HepG2 (cell line): ENCODE data around the gene PCIF1. TPM values are rescaled to one million over a fixed set of nuclear protein-coding genes. Genes with fewer than 3 reads are reported as not detected.

Experiments used
- CBX5 ChIP-seq: sonication (generic); formaldehyde crosslinking; IDR thresholded peaks from 2 replicates; pipeline ENCODE4 v1.4.0; 2020; ENCODE audit warnings: missing genetic modification reagents, borderline replicate concordance
- HOXD1 ChIP-seq: sonication (generic); formaldehyde crosslinking; IDR thresholded peaks from 2 replicates; pipeline ENCODE4 v1.5.0; 2020; ENCODE audit warnings: missing genetic modification reagents
- JUND ChIP-seq: sonication (generic); formaldehyde crosslinking; IDR thresholded peaks from 2 replicates; pipeline ENCODE4 v1.8.0; 2022; ENCODE audit warnings: mild to moderate bottlenecking, missing genetic modification reagents
- MEF2D ChIP-seq: sonication (generic); formaldehyde crosslinking; IDR thresholded peaks from 2 replicates; pipeline ENCODE4 v1.5.1; 2020; ENCODE audit warnings: mild to moderate bottlenecking, missing genetic modification reagents
- NKX3-1 ChIP-seq: sonication (generic); formaldehyde crosslinking; IDR thresholded peaks from 2 replicates; pipeline ENCODE4 v1.5.0; 2020; ENCODE audit warnings: missing genetic modification reagents
- PATZ1 ChIP-seq: sonication (generic); formaldehyde crosslinking; IDR thresholded peaks from 2 replicates; pipeline ENCODE4 v1.4.0; 2020; ENCODE audit warnings: missing genetic modification reagents
- RFXAP ChIP-seq: sonication (generic); formaldehyde crosslinking; IDR thresholded peaks from 2 replicates; pipeline ENCODE4 v1.4.0; 2020; ENCODE audit warnings: missing genetic modification reagents, borderline replicate concordance
- SUZ12 ChIP-seq: fragments of 150-350 bp; IDR thresholded peaks from 2 replicates; pipeline ENCODE4 v1.6.1; 2014; ENCODE audit warnings: low read depth, low read length
- TBX3 ChIP-seq: fragments of 450-650 bp; IDR thresholded peaks from 2 replicates; pipeline ENCODE4 v1.6.1; 2017; ENCODE audit warnings: antibody characterized with exemption, mild to moderate bottlenecking, inconsistent platforms, borderline replicate concordance
- XBP1 ChIP-seq: sonication (generic); formaldehyde crosslinking; IDR thresholded peaks from 2 replicates; pipeline ENCODE4 v1.5.0; 2020; ENCODE audit warnings: missing genetic modification reagents
- ZKSCAN8 ChIP-seq: IDR thresholded peaks from 2 replicates; pipeline ENCODE4 v1.6.1; 2016; ENCODE audit warnings: borderline replicate concordance, missing genetic modification reagents, missing compliant biosample characterization
- ZNF362 ChIP-seq: sonication (generic); formaldehyde crosslinking; IDR thresholded peaks from 2 replicates; pipeline ENCODE4 v1.4.0; 2020; ENCODE audit warnings: missing genetic modification reagents, mild to moderate bottlenecking, borderline replicate concordance
- ZNF460 ChIP-seq: sonication (generic); formaldehyde crosslinking; IDR thresholded peaks from 2 replicates; pipeline ENCODE4 v1.5.1; 2020; ENCODE audit warnings: missing genetic modification reagents, mild to moderate bottlenecking, borderline replicate concordance
- polyA plus RNA-seq, 8 experiments: library from polyadenylated mRNA; depleted of rRNA in 3 of 8; stranded (reverse) in 7 of 8; unstranded in 1 of 8; fragments of >200 nt; fragmentation: Illumina TruSeq in 4 of 8; extraction: Trizol in 4 of 8; gene quantifications; 2 replicates each; pipeline versions ENCODE4 v1.2.1 to v1.2.3, GENCODE V29; 2011 to 2016; ENCODE audit warnings: low read depth in 4 of 8, missing spikeins in 1 of 8, mixed read lengths in 1 of 8; ENCODE audit not compliant: insufficient read depth in 1 of 8
- total RNA-seq, 5 experiments: library from RNA; depleted of rRNA; stranded (reverse); fragments of >200 nt; fragmentation: Illumina TruSeq; extraction: Trizol; gene quantifications; 2 replicates each; pipeline ENCODE4 v1.2.3, GENCODE V29; 2016; ENCODE audit warnings: low read depth in 1 of 5
- TF ChIP-seq, protein P1 (sequence below): sonication (generic); formaldehyde crosslinking; IDR thresholded peaks from 2 replicates; pipeline ENCODE4 v1.4.0; 2020; ENCODE audit warnings: mild to moderate bottlenecking, missing genetic modification reagents
- TF ChIP-seq, protein P2 (sequence below): IDR thresholded peaks from 2 replicates; pipeline ENCODE4 v1.6.1; 2016; ENCODE audit warnings: missing biosample characterization, missing genetic modification reagents, low read depth

PCIF1 gene
- total and polyA plus RNA-seq, 2 of the 13 experiments (the other 11 are each of a cell fraction or from before 2014, with no cell fraction given): 20.9 to 24.4 TPM

- TF ChIP-seq, protein P1, sequence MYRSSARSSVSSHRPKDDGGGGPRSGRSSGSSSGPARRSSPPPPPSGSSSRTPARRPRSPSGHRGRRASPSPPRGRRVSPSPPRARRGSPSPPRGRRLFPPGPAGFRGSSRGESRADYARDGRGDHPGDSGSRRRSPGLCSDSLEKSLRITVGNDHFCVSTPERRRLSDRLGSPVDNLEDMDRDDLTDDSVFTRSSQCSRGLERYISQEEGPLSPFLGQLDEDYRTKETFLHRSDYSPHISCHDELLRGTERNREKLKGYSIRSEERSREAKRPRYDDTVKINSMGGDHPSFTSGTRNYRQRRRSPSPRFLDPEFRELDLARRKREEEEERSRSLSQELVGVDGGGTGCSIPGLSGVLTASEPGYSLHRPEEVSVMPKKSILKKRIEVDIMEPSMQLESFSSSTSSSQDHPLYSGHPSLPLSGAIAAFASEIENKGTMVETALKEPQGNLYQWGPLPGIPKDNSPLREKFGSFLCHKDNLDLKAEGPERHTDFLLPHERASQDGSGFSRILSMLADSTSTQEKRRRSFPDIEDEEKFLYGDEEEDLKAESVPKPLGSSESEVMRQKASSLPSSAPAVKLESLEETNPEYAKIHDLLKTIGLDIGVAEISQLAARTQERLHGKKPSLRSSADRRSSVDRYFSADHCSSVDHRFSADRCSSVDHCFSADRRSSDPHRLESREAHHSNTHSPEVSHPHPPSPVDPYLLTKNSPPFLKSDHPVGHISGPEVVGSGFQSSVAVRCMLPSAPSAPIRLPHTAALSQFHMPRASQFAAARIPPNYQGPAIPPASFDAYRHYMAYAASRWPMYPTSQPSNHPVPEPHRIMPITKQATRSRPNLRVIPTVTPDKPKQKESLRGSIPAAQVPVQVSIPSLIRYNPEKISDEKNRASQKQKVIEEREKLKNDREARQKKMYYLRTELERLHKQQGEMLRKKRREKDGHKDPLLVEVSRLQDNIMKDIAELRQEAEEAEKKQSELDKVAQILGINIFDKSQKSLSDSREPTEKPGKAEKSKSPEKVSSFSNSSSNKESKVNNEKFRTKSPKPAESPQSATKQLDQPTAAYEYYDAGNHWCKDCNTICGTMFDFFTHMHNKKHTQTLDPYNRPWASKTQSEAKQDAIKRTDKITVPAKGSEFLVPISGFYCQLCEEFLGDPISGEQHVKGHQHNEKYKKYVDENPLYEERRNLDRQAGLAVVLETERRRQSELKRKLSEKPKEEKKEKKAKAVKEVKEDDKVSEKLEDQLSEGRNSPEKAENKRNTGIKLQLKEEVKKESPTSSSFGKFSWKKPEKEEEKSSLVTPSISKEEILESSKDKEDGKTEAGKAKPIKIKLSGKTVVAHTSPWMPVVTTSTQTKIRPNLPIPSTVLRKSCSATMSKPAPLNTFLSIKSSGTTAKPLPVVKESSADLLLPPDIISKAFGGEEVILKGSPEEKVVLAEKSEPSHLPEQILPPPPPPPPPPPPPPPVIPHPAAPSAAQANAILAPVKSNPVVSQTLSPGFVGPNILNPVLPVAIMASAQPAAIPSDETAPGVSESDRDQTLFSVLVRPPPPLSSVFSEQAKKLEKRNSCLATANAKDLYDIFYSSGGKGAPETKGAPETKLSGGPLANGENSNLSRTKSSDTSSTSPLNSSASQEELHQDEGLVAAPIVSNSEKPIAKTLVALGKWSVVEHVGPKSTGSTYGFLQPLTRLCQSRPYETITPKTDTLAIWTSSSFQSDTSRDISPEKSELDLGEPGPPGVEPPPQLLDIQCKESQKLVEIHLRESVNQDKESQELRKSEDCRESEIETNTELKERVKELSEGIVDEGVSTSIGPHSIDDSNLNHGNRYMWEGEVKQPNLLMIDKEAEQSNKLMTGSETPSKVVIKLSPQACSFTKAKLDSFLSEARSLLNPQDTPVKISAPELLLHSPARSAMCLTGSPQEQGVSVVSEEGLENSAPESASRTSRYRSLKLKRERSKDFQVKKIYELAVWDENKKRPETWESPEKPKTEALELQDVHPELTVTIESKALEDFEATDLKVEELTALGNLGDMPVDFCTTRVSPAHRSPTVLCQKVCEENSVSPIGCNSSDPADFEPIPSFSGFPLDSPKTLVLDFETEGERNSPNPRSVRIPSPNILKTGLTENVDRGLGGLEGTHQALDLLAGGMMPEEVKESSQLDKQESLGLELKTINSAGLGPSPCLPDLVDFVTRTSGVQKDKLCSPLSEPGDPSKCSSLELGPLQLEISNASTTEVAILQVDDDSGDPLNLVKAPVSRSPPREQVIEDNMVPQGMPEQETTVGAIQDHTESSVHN (CRISPR knock-in tag): peak; percentile 14; the same call in 1 of the 2 replicates
- TF ChIP-seq NKX3-1 (CRISPR knock-in tag) (no peak; the same call in 1 of the 2 replicates), HOXD1 (CRISPR knock-in tag) (peak; percentile 83), PATZ1 (CRISPR knock-in tag) (peak; percentile 99), RFXAP (CRISPR knock-in tag) (peak; percentile 70; the same call in 1 of the 2 replicates), CBX5 (CRISPR knock-in tag) (peak; percentile 21; the same call in 1 of the 2 replicates), ZNF460 (CRISPR knock-in tag) (peak; percentile 43; the same call in 1 of the 2 replicates), SUZ12 (no peak), XBP1 (0 out of 2 replicates have a peak, but pooled peaks have one; percentile 7), ZKSCAN8 (CRISPR knock-in tag) (peak; percentile 90), JUND (CRISPR knock-in tag) (peak; percentile 68; the same call in 1 of the 2 replicates), ZNF362 (CRISPR knock-in tag) (peak; percentile 58; the same call in 1 of the 2 replicates), MEF2D (CRISPR knock-in tag) (peak; percentile 91), TBX3 (peak; percentile 57; the same call in 1 of the 2 replicates)
- TF ChIP-seq, protein P2, sequence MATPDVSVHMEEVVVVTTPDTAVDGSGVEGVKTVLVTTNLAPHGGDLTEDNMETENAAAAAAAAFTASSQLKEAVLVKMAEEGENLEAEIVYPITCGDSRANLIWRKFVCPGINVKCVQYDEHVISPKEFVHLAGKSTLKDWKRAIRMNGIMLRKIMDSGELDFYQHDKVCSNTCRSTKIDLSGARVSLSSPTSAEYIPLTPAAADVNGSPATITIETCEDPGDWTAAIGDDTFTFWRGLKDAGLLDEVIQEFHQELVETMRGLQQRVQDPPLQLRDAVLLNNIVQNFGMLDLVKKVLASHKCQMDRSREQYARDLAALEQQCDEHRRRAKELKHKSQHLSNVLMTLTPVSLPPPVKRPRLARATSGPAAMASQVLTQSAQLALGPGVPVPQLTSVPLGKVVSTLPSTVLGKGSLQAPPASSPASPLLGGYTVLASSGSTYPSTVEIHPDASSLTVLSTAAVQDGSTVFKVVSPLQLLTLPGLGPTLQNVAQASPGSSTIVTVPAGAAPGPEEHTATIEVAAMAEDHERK (CRISPR knock-in tag): no peak
These were observed 7.2 kb upstream of the PCIF1 start (continued) for GRCh38 chr20:45927071-45927878.
